Measurements from ENCODE around the gene PLCL2. TPM values are rescaled to one million over a fixed set of nuclear protein-coding genes. Genes with fewer than 3 reads are reported as not detected.

The PLCL2 gene
- total RNA-seq, 1 experiment from 2014 or later: 3.0 TPM

DNA sequence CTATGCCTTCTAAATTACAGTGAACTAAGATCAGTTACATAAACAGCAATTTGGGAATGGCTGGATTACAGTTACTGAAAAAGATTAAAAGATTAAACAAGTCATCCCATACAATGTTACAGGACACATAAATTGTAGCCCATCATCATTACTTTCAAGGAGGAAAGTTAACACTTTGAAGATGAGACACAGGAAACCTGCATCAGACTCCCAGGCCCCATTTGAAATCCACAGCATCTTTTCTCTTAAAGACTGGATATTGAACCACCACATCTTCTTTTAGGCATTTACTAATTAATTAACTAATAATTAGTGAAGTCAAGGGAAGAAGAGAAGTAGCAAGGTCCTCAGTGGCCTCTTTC is 170.2 kb downstream of the PLCL2 start:
- no peak for TF ChIP-seq SIN3A (IDR thresholded peaks at IDR 0.05; ENCODE audit: borderline replicate concordance, insufficient read depth, low read depth, low read length)
- TF ChIP-seq, protein P1, sequence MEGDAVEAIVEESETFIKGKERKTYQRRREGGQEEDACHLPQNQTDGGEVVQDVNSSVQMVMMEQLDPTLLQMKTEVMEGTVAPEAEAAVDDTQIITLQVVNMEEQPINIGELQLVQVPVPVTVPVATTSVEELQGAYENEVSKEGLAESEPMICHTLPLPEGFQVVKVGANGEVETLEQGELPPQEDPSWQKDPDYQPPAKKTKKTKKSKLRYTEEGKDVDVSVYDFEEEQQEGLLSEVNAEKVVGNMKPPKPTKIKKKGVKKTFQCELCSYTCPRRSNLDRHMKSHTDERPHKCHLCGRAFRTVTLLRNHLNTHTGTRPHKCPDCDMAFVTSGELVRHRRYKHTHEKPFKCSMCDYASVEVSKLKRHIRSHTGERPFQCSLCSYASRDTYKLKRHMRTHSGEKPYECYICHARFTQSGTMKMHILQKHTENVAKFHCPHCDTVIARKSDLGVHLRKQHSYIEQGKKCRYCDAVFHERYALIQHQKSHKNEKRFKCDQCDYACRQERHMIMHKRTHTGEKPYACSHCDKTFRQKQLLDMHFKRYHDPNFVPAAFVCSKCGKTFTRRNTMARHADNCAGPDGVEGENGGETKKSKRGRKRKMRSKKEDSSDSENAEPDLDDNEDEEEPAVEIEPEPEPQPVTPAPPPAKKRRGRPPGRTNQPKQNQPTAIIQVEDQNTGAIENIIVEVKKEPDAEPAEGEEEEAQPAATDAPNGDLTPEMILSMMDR (IDR thresholded peaks at IDR 0.05): no peak
- no peak for TF ChIP-seq REST (IDR thresholded peaks at IDR 0.05; ENCODE audit: insufficient read depth in 1 of 2, low read depth in 2 of 2, low read length in 1 of 2)
- TF ChIP-seq POLR2AphosphoS5 (IDR thresholded peaks at IDR 0.05; ENCODE audit: low read depth, low read length): no peak
- no peak for TF ChIP-seq TCF7L2 (IDR thresholded peaks at IDR 0.05; ENCODE audit: low read depth, low read length)
- ChIA-PET POLR2A (no interaction called here), CTCF (no interaction called here)
- in situ Hi-C loops (cut with HindIII; ENCODE audit: low pct_unique_long_range_greater_than_20kb, low sequenced_read_pairs) (no loop called here), intact Hi-C loops (cut with micrococcal nuclease; ENCODE audit: unreplicated experiment) (no loop called here)
- no peak overlapping the region for H3K27ac ChIP-seq (ENCODE audit: low read length)
- H3K27me3 ChIP-seq (ENCODE audit: control insufficient read depth, insufficient read depth, low read length): no peaks in the 10 kb centered on the region
- H3K4me3 ChIP-seq (ENCODE audit: low read depth in 2 of 2, low read length in 2 of 2): no peak overlapping the region
- no peaks in the 10 kb centered on the region for H3K4me1 ChIP-seq (ENCODE audit: control insufficient read depth, insufficient read depth, low read length)
- H3K9me3 ChIP-seq (ENCODE audit: control insufficient read depth, insufficient read depth, low read depth, low read length): no peaks in the 10 kb centered on the region
- ATAC-seq (no peak), DNase-seq (ENCODE audit: low read depth, low spot score) (no peak)
- BruUV-seq (replicated peaks): no TSS peak
- H3K36me3 ChIP-seq (ENCODE audit: control insufficient read depth, insufficient read depth, low read length): no peaks in the 10 kb centered on the region

DNA sequence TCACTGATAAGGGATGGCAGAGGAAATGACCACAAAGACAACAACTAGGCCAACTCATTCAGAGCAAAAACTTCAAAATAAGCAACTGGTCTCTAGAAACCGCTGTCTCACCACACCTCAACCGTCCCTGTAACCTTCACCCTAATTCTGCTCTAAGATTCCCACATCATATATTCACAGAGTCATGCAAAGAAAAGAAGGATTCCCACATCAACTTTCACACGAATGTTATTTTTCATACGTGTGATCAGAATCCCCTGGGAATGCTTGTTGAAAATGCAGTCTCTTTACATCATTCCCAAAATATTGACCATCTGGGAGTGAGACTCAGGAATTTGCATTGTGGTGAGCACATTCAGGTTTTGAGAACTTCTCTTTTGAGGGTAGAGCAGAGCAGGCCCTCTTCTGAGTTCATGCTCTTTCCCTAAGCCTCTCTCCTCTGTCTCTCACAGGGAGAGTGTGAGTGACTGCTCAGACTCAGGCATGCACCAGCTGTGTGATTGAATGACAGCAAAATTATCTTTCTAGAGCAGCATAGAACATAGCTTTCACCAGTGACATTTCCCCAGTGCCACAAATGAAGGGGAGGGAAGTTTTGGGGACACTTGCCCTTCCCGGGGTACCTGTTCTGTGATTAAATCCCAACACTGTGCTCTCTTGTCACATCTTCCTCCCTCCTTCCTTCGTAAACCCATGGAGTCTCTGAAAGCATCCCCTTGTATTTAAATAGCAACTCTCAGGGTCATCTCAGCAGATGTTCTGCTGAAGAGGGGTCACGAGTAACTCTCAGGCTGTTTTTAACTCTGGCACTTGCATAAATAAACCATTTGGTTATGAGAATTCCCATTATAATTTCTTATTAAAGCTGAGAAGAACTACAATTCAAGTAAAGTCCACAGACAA is 170.9 kb downstream of the PLCL2 start:
- DNase-seq (ENCODE audit: low read depth, low spot score): no peak
- Histone ChIP-seq H3K4me1 (ENCODE audit: control insufficient read depth, insufficient read depth, low read length) (no peaks in the 10 kb centered on the region), H3K27me3 (ENCODE audit: control insufficient read depth, insufficient read depth, low read length) (no peaks in the 10 kb centered on the region), H3K4me3 (ENCODE audit: low read depth in 2 of 2, low read length in 2 of 2) (no peak overlapping the region), H3K9me3 (ENCODE audit: control insufficient read depth, insufficient read depth, low read depth, low read length) (no peaks in the 10 kb centered on the region), H3K27ac (ENCODE audit: low read length) (no peak overlapping the region), H3K36me3 (ENCODE audit: control insufficient read depth, insufficient read depth, low read length) (no peaks in the 10 kb centered on the region)
- CTCF ChIA-PET: no interaction called here
- ATAC-seq: no peak
- TF ChIP-seq TCF7L2 (IDR thresholded peaks at IDR 0.05; ENCODE audit: low read depth, low read length) (no peak), SIN3A (IDR thresholded peaks at IDR 0.05; ENCODE audit: borderline replicate concordance, insufficient read depth, low read depth, low read length) (no peak), REST (IDR thresholded peaks at IDR 0.05; ENCODE audit: insufficient read depth in 1 of 2, low read depth in 2 of 2, low read length in 1 of 2) (no peak), POLR2AphosphoS5 (IDR thresholded peaks at IDR 0.05; ENCODE audit: low read depth, low read length) (no peak)
- TF ChIP-seq, protein P1 (IDR thresholded peaks at IDR 0.05): no peak
- no TSS peak for BruUV-seq (replicated peaks)
- in situ Hi-C loops (cut with HindIII; ENCODE audit: low pct_unique_long_range_greater_than_20kb, low sequenced_read_pairs): no loop called here
- POLR2A ChIA-PET: no interaction called here
- intact Hi-C loops (cut with micrococcal nuclease; ENCODE audit: unreplicated experiment): no loop called here

Data from Panc1 (cell line).